ENCODE measurements around the gene CEP78.

The CEP78 gene

GRCh38 chr9:78303377-78304062 lies 67.6 kb downstream of the CEP78 start:
- DNase-seq (ENCODE audit: extremely low spot score, insufficient read length, low read depth) (no peak), FAIRE-seq (no peak)

DNA sequence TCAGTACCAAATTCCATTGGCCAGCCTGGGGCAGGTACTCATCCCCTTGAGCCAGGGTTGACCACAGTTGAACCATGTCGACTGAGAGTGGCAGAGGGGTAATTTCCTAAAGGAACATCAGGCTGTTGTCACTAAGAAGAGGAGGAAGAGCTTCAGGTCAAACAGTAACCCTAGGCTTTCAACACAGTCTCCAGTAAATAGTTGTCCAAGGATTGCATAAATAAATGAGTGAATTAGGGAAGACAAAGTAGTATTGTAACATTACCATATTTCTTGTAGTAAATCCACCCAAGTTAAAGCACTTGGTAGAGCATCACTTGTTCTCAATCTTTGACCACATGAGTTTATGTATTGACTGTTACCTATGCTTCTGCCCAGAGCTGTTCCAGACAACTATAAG lies 68.5 kb downstream of the CEP78 start:
- no peak for DNase-seq (ENCODE audit: extremely low spot score, insufficient read length, low read depth)
- FAIRE-seq, result no peak

GRCh38 chr9:78306222-78307076 lies 70.6 kb downstream of the CEP78 start:
- FAIRE-seq (no peak), DNase-seq (ENCODE audit: extremely low spot score, insufficient read length, low read depth) (no peak)

DNA sequence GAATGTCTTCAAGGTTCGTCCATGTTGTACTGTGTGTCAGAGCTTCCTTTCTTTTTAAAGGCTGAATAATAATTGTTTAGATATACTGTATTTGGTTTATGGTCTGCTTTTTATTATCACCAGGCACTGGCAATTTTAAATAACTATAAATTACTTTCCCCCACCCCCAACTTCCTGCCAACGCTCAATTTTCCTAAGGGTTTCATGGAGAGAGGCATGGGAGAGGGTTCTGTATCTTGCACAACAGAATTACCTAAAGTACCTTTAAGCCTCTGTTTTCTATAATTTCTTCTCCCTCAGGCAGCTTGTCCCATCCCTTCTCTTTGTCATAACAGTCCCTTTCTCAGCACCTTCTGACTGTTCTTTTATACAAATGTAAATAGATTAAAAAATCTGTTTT lies 71.5 kb downstream of the CEP78 start:
- DNase-seq (ENCODE audit: extremely low spot score, insufficient read length, low read depth) (no peak), FAIRE-seq (no peak)

DNA sequence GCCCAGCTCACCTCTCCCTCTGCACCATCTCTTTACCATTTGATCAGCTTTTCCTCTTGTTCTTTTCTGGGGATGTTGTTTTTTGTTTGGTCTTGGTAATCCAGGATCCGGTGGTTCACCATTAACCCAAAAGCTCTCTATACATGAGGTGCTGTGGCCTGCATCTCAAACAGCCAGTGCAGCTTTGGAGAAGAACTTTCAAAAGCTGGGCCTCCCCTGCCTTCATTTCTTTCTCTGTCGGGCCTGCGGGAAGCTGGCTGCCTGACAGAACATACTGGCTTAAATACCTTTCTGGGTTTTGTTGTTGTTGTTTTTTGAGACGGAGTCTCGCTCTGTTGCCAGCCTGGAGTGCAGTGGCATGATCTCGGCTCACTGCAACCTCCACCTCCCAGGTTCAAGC lies 73.2 kb downstream of the CEP78 start:
- no peak for DNase-seq (ENCODE audit: extremely low spot score, insufficient read length, low read depth)
- no peak for FAIRE-seq

DNA sequence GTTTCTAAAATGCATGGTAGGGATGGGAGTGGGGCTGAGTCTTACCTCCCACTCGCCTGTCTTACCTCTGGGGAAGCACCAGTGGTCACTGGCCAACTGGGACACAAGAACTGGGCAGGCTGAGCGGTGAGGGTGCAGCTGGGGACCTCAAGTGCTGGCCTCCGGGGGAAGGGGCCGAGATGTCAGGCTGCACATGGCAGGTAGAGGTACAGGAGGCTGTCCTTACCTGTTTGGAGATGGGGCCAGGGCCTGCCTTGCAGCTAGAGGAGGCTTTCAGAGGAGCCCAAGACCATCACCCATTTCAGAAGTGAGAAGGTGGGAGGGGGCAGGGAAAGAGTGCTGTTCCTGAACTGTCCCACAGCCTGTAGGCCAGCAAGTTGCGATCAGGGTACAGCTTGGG lies 75.2 kb downstream of the CEP78 start:
- FAIRE-seq, result no peak

DNA sequence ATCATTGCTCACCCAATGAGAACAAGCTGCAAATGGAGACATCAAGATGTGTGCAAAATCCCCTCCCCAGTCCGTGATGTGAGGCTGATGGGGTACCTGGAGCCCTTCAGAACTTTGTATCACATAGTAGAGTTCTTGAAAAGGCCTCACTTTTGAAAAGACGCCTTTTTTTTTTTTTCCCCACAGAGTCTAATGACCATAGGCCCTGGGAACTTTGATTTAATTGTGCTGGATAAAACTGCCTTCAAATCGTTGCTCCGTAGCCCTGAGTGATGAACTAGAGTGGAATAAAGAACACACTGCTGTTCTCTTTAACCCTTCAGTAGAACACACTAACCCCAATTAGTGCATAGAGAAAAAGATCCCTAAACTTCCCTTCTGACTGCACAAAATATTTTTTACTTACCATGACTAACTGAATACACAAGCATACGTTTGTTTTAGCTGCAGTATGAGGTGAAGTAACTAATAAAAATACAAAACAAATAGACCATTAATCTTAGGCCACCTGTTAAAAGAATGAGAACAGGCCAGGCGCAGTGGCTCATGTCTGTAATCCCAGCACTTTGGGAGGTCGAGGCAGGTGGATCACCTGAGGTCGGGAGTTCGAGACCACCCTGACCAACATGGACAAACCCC lies 76.1 kb downstream of the CEP78 start:
- FAIRE-seq, result no peak
- DNase-seq (ENCODE audit: extremely low spot score, insufficient read length, low read depth), result no peak

More for the DNA sequence above, 75.2 kb downstream of the CEP78 start:
- DNase-seq (ENCODE audit: extremely low spot score, insufficient read length, low read depth), result no peak

GRCh38 chr9:78314550-78314949 lies 78.7 kb downstream of the CEP78 start:
- FAIRE-seq (no peak), DNase-seq (ENCODE audit: extremely low spot score, insufficient read length, low read depth) (no peak)

GRCh38 chr9:78314953-78315870 lies 79.3 kb downstream of the CEP78 start:
- DNase-seq (ENCODE audit: extremely low spot score, insufficient read length, low read depth) (no peak), FAIRE-seq (no peak)

- DNase-seq (ENCODE audit: extremely low spot score, insufficient read length, low read depth) (no peak), FAIRE-seq (no peak)
Measured at GRCh38 chr9:78316166-78316892, 80.5 kb downstream of the CEP78 start.

DNA sequence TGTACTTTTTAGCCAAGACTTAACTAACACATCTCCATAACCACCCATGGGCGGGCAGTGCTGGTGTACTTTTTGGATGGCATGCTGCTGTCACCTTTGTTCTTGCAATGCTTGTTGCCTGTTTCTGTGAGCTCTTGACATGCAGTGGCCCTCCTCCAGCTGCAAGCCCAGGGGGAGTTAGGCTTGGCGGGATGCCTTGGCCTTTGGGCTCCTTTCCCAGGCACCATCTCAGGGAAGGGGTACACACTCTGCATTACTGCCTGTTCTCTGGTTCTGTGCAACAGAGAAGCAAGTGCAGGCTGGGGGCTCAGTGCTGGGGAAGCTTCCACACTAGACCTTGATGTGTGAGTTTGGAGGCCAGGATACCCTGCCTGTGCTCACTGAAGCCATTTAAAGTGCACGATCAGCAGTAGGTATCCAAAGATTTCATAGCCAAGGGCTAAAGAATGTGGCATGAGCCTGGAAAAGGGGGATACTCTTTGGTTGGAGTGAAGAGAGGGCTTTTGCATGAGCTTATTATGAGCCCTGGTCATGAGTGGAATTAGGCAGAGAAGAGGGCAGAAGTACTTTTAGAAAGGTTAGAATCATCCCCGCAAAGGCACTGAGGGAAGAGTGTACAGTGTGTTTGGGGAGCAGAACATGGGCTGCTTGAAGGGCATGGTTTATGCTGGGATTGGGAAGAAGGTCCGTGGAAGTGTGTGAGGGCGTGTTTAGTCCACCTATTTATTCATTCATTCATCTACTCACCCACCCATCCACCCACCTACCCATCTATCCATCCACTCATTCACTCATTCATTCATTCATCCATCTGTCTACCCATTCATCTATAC lies 83.5 kb downstream of the CEP78 start:
- DNase-seq (ENCODE audit: extremely low spot score, insufficient read length, low read depth) (no peak), FAIRE-seq (no peak)

- no peak for DNase-seq (ENCODE audit: extremely low spot score, insufficient read length, low read depth)
- no peak for FAIRE-seq
Measured at GRCh38 chr9:78320030-78320693, 84.3 kb downstream of the CEP78 start.

DNA sequence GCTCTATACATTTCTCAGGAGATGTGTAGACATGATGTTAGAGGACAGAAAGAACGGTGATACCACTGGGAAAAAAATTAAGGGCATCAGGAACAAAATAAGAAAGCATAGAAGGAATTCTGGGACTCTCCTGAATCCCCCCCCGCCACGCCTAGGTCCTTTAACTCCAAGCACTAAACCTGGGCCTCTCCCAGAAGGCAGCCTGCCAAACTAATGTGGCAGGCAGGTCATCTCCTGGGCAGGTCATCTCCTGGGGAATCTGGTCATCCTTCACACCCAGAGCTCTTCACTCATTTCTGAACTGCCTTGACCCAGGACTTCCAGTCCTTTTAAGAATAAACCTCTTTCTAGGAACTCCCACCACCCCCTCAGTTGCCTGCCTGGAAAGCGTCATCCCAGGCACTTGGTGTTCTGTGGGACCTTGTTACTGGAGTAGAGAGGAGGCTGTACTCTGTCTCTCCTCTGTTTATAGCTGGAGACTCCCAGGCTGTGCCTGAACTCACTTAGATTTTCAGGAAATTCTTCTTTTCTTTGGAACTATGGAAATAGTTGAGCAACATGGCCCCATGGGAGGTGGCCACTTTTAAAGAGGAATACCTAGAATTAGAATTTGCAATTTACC lies 85.1 kb downstream of the CEP78 start:
- no peak for DNase-seq (ENCODE audit: extremely low spot score, insufficient read length, low read depth)
- FAIRE-seq, result no peak

GRCh38 chr9:78321505-78321904 lies 85.6 kb downstream of the CEP78 start:
- no peak for FAIRE-seq
- no peak for DNase-seq (ENCODE audit: extremely low spot score, insufficient read length, low read depth)

DNA sequence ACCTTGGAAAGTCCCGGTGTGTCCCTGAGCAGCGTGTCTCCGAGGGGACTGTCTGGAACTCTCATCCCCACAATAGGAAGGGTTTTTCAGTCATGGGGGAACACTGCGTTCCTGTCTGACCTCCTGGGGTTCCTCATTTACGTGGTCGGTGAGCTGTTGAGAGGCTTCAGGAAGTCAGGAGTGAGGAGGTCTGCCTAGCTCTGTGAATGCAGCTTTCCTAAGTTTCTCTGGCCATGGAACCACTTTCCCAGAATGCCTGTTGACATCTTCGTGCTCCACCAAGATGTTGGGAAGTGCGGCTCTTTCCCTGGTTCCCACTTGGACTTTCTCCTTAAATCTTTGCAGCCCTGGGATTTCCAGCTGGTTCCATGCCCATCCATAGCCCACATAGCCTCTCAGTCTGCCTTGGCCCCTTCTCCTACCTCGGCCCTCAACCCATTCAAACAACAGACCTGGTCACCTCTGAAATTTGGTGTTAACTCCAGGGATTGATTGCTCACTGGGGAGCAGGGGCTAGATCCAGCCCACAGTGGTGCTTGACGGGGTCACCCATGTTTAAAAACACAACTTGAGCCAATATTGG lies 88.3 kb downstream of the CEP78 start:
- no peak for DNase-seq (ENCODE audit: extremely low spot score, insufficient read length, low read depth)
- no peak for FAIRE-seq

- DNase-seq (ENCODE audit: extremely low spot score, insufficient read length, low read depth), result no peak
- no peak for FAIRE-seq
Measured at GRCh38 chr9:78324682-78325081, 88.8 kb downstream of the CEP78 start.

DNA sequence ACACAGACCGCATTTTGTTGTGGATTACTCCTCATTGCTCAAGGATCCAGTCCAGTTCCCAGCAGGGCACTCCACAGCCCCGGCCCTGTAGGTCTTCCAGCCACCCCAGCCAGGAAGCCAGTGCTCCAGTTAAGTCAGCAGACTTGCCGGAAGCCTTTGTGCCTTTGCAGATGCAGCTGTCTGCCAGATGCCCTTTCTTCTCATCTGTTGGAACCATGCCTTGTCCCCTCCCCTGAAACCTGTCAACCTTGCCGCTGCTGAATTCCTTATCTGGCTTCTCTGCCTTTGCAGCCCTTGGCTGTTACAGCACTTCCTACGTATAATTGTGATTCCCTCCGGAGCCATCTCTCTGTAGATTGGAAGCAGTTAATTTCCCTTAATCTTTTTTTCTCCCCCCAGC lies 89.5 kb downstream of the CEP78 start:
- DNase-seq (ENCODE audit: extremely low spot score, insufficient read length, low read depth) (no peak), FAIRE-seq (no peak)

Data from GM18507 (cell line).